Fibroblast of peridontal ligament (primary cell): Measurements from ENCODE around the gene ITGA7.

Experiments used
- DNase-seq: peaks from one replicate; pipeline ENCODE4 v3.0.0-alpha.2; 2010; ENCODE audit errors: extremely low read depth

The ITGA7 gene

GRCh38 chr12:55707841-55708694 is at the start of gene ITGA7:
Gene ITGA7, minus strand, starts transcription at chr12:55707904. Its CDS starts 222 bp downstream, at chr12:55707682.
- DNase-seq, result no peak

GRCh38 chr12:55755246-55755645 is 47.5 kb upstream of the ITGA7 start:
- no peak for DNase-seq

GRCh38 chr12:55748230-55748993 is 40.7 kb upstream of the ITGA7 start:
- DNase-seq, result no peak

GRCh38 chr12:55746913-55747231 is 39.2 kb upstream of the ITGA7 start:
- no peak for DNase-seq

GRCh38 chr12:55746174-55746912 is 38.6 kb upstream of the ITGA7 start:
- DNase-seq, result no peak

- no peak for DNase-seq
Measured at GRCh38 chr12:55745361-55746173, 37.9 kb upstream of the ITGA7 start.

GRCh38 chr12:55744340-55745030 is 36.8 kb upstream of the ITGA7 start:
- no peak for DNase-seq

GRCh38 chr12:55743406-55744339 is 36.0 kb upstream of the ITGA7 start:
- DNase-seq, result peak; percentile 60

- peak; percentile 72 for DNase-seq
Measured at GRCh38 chr12:55742719-55743405, 35.2 kb upstream of the ITGA7 start, which contains the start of gene GDF11. Gene GDF11, plus strand, starts transcription at chr12:55743122. Its CDS starts 195 bp downstream, at chr12:55743317.

- DNase-seq, result no peak
Measured at GRCh38 chr12:55741931-55742680, 34.4 kb upstream of the ITGA7 start.

GRCh38 chr12:55739025-55739378 is 31.3 kb upstream of the ITGA7 start:
- DNase-seq, result no peak

GRCh38 chr12:55738123-55739024 is 30.7 kb upstream of the ITGA7 start:
- DNase-seq, result peak; percentile 93

- DNase-seq, result no peak
Measured at GRCh38 chr12:55737581-55738122, 29.9 kb upstream of the ITGA7 start.

GRCh38 chr12:55736780-55737580 is 29.3 kb upstream of the ITGA7 start:
- peak; percentile 72 for DNase-seq

GRCh38 chr12:55736076-55736475 is 28.4 kb upstream of the ITGA7 start:
- no peak for DNase-seq

- DNase-seq, result no peak
Measured at GRCh38 chr12:55734595-55734994, 26.9 kb upstream of the ITGA7 start.
